HuH-7 (cell line): ENCODE results near the gene SCGB1C1.
A peak's percentile ranks its signal among the peaks of the same experiment; 100 is the strongest.
"Not testable (repeated sequence)": the region's sequence is repeated elsewhere in the genome, so short reads cannot be mapped to it uniquely, and the experiment has no call there.

Experiments
- DNase-seq: peaks from one replicate; pipeline ENCODE4 v3.0.0; 2011; ENCODE audit warnings: low spot score

Gene SCGB1C1

GRCh38 chr11:218815-219593, 26.1 kb downstream of the SCGB1C1 start:
- no peak for DNase-seq

- not testable (repeated sequence) for DNase-seq
These were observed 27.9 kb downstream of the SCGB1C1 start for GRCh38 chr11:220641-221215.

DNA sequence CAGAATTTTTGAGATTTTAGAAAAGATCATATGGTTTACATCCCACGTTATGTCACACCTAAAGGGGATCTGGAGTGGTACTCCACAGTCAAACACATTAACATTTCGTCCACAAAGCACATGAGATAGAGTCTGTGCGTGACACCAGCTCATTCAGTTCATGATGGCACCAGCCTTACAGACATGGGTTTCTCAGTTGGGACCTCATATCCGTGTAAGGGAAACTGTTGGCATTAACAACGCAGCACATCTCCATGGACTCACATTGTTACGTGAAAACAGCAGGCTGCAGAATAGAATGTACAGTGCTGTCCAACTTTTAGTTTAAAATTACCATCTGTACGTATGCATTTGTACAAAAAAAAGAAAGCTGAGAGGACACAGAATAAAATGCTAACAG, 28.7 kb downstream of the SCGB1C1 start:
- DNase-seq = no peak

DNA sequence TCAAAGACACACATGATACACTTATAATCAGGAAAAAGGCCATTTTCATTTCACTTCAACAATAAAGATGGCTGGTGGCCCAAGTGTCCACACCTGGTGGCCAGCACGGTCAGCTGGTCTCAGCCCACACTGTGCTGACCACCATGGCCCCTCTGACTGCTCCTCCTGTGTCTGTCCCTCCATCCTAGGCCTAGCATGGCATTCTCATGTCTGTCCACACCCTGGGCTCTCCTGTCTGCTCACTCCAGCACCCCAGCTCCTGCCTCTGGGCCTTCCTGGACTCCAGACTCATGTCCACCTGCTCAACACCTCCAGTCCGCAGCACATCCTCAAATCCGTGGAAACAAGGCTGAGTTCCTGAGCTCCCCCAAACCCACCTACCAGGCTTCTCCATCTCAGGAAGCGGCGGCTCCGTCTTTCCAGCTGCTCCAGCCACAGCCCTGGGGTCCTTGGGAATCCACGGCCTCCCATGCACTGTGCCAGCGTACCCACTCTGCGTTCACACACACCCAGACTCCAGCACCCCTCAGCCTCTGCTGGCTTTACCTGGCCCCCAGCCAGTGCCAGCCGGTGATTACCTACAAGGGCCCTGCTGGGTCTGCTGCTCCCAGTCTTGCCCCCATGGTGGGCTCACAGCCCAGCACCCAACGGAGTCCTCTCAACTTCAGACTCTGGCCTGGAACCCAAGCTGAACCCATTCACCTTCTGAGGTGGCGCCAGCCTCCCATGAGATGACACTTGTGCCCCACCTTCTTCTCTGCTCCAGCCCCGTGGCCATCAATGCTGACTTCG, 29.3 kb downstream of the SCGB1C1 start:
- no peak for DNase-seq

DNA sequence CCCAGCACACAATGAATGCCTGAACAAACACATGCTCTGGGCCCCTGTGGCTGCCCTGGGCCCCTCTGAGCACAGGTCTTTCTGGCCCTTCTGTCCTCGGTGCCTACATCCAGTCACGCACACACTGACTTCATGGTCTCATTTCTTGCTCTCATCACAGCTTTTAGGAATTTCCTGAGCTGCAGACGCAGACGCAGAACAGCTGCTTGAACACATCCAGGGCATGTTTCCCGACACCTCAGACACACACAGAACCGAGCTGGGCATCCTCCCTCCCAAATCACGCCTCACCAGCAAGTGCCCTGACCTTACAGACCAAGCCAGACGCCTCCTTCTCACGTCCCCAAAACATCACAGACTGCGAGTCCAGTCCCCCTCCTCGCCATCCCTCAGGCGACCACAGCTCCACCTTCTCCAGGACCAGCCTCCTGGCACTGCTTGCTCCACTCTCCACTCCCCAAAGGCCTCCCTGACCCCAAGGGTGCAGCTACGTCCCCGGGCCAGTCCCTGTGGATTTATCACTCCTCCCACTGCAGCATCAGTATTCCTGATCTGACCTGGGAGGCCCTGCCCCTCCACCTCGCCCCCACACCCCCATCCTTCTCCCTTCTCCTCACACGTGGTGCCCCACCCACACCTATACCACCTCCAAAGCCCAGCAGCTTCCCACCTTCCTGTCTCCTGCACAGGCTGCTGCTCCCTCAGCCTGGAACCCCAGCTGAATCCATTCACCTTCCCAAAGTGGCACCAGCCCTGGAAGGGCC, 30.3 kb downstream of the SCGB1C1 start:
- no peak for DNase-seq

DNA sequence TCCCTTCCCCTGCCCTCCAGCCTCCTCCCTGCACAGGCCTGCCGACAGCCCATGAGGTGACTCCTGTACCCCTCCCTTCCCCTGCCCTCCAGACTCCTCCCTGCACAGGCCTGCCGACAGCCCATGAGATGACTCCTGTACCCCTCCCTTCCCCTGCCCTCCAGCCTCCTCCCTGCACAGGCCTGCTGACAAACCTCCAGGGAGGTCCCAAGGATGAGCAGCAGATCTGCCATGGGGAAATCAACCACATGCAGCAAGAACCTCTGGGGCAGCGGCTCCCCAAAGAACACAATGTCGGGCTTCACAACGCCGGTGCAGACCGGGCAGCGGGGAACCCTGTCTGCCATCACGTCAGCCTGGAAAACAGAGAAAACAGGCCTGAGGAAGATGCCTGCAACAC, 31.0 kb downstream of the SCGB1C1 start:
- no peak for DNase-seq

GRCh38 chr11:224424-224823, 31.5 kb downstream of the SCGB1C1 start:
- no peak for DNase-seq

GRCh38 chr11:225734-226453, 33.0 kb downstream of the SCGB1C1 start:
- DNase-seq = no peak

GRCh38 chr11:227824-228379, 35.0 kb downstream of the SCGB1C1 start:
- DNase-seq = no peak

- no peak for DNase-seq
These were observed 37.6 kb downstream of the SCGB1C1 start for GRCh38 chr11:230431-230830.

- DNase-seq = no peak
These were observed 40.1 kb downstream of the SCGB1C1 start for GRCh38 chr11:232783-233565.

- DNase-seq = no peak
These were observed 42.3 kb downstream of the SCGB1C1 start for GRCh38 chr11:235180-235579.

GRCh38 chr11:235609-235996, 42.7 kb downstream of the SCGB1C1 start:
- no peak for DNase-seq

GRCh38 chr11:235997-236773, 43.3 kb downstream of the SCGB1C1 start, which contains the start of gene SIRT3:
TSS of gene SIRT3 (minus strand) at chr11:236342. CDS start at chr11:236328, 14 bp downstream.
- DNase-seq = peak; percentile 90

DNA sequence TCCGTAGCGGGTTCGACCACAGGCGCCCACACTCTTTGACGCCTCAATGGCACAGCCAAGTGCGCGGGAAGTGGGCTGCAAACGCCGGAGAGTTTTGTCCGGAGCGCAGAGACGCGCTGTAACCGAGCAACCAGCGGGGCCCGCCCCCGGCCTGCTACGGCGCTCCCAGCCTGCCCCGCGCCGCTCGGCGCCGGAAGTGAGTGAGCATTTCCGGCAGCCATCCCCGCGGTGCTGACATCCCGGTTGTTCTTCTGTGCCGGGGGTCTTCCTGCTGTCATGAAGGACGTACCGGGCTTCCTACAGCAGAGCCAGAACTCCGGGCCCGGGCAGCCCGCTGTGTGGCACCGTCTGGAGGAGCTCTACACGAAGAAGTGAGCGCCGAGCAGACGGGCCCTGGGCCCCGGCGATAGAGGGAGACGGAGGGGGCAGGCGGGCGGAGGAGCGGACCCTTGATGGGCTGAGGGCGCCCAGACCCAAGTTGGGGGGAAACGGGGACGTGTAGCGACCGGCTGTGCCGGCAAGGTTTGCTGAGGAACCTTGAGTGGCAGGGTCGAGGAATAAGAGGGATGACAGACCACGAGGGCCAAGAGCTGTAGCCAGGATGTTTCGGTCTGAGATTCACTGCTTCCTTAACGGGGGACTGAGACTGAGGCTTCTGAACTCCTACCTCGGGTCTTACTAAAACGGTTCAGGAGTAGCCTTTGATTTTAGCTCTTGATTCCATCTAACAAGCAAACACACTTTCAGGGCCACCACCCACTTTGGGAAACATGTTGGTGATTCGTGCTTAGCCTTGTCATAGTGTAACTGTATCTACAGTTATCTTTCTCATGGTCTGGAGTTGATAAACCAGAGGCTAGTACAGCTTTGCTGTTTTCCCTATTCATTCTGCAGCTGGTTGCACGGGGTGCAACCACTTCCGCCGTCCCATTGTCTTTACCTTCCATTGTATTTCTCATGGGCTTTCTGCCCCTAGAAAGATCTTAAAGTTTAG, 44.2 kb downstream of the SCGB1C1 start, which contains the start of gene PSMD13:
Gene PSMD13, plus strand, starts transcription at position 203 of the 994 bp plus-strand sequence. Its CDS starts 74 bp downstream, at position 277.
- peak; percentile 84 for DNase-seq

- DNase-seq = not testable (repeated sequence)
These were observed 45.5 kb downstream of the SCGB1C1 start for GRCh38 chr11:238346-238745.

DNA sequence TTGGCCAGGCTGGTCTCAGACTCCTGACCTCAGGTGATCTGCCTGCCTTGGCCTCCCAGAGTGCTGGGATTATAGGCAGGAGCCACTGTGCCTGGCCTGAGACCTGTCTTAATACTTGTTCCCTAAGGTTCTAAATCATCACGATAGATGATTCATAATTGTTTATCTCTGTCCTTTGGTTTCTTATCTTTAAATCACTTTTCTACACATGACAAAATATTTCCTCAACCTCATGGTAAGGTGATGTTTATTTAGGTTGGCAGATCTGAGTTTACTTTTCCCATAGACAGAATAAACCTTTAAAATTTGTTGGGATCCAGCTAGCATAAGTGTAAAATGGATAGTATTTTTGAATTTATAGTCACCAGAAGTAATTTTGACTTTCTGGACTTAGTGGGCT, 47.4 kb downstream of the SCGB1C1 start:
- no peak for DNase-seq

GRCh38 chr11:241634-242033, 48.8 kb downstream of the SCGB1C1 start:
- no peak for DNase-seq
